Stomach smooth muscle (tissue), 2 donors: Measurements from ENCODE around the gene FIGLA.

ENCODE experiments used
- H3K27ac ChIP-seq: one replicate; pipeline ENCODE4 v1.7.0; 2013; ENCODE audit warnings: mild to moderate bottlenecking, low read length, inconsistent platforms
- H3K27me3 ChIP-seq, 2 donors: one replicate each; pipeline ENCODE4 v1.7.0; 2013; ENCODE audit warnings: low read length in 2 of 2; ENCODE audit not compliant: insufficient read depth in 2 of 2, control insufficient read depth in 1 of 2
- H3K36me3 ChIP-seq, 2 donors: one replicate each; pipeline ENCODE4 v1.7.0; 2013; ENCODE audit warnings: low read length in 2 of 2; ENCODE audit not compliant: control insufficient read depth in 2 of 2, insufficient read depth in 2 of 2
- H3K4me1 ChIP-seq: one replicate; pipeline ENCODE4 v1.7.0; 2013; ENCODE audit warnings: low read length; ENCODE audit not compliant: control insufficient read depth, insufficient read depth
- H3K4me3 ChIP-seq, 2 donors: one replicate each; pipeline ENCODE4 v1.7.0; 2013; ENCODE audit warnings: low read length in 2 of 2
- H3K9ac ChIP-seq, 2 donors: one replicate each; pipeline ENCODE4 v1.7.0; 2013; ENCODE audit warnings: low read length in 2 of 2, mild to moderate bottlenecking in 1 of 2
- H3K9me3 ChIP-seq, 2 donors: one replicate each; pipeline ENCODE4 v1.7.0; 2013; ENCODE audit warnings: low read length in 2 of 2; ENCODE audit not compliant: control insufficient read depth in 2 of 2
- donor health status: healthy.
- donor health status: Pancreatic carcinoma.

Gene FIGLA

DNA sequence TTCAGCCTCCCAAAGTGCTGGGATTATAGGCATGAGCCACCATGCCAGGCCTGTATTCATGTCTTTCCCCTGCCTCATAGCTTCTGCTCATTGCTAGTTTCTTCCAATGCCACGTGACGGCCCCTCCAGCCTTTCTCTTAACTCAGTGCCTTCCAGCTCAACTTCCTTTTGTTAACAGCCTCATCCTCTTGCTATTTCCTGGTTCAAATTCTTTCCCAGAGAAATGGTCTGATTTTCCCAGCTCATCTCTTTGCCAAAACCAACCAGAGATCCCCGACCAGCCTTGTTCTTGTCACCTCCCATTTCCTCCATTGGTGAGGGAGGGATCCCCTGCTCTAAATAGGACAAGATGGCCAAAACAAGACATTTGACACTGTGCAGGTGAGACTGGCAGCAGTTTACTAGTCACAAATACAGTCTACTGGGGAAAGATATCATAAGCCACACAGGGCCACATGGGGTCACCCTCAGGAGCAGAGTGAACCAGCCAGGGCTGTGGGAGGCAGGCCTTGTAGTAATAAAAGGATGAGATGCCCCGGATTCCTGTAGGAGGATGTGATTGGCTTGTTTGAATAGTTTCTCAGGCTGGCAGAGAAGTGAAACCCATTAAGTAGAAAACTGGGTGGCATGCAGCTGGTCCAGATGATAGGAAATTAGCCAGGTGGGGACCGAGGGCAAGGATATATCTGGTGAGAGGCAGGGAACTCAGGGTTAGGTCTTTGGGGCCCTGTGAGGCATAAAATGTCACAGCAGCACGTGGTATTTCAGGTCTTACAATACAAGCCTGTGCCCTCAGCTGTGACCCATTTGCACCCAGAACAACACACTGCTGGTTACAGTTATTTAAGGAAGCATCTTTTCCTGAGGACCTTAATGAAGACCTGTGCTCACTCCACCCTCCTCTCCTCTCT is 38.7 kb upstream of the FIGLA start:
- Histone ChIP-seq H3K9me3 (peaks cover 0 to 2% of the 10 kb centered on the region in 2 donors), H3K4me1 (no peaks in the 10 kb centered on the region), H3K4me3 (no peak overlapping the region), H3K36me3 (no peaks in the 10 kb centered on the region), H3K27me3 (no peaks in the 10 kb centered on the region), H3K9ac (no peak overlapping the region), H3K27ac (no peak overlapping the region)

- H3K4me1 ChIP-seq = no peaks in the 10 kb centered on the region
- H3K9ac ChIP-seq = no peak overlapping the region
- H3K36me3 ChIP-seq = no peaks in the 10 kb centered on the region
- no peaks in the 10 kb centered on the region for H3K27me3 ChIP-seq
- no peaks in the 10 kb centered on the region for H3K9me3 ChIP-seq
- no peak overlapping the region for H3K27ac ChIP-seq
- H3K4me3 ChIP-seq = no peak overlapping the region
Measured at GRCh38 chr2:70828115-70828514, 37.7 kb upstream of the FIGLA start.

- H3K4me1 ChIP-seq = no peaks in the 10 kb centered on the region
- no peaks in the 10 kb centered on the region for H3K27me3 ChIP-seq
- H3K9me3 ChIP-seq = no peaks in the 10 kb centered on the region
- no peaks in the 10 kb centered on the region for H3K36me3 ChIP-seq
- H3K27ac ChIP-seq = no peak overlapping the region
- no peak overlapping the region for H3K4me3 ChIP-seq
- no peak overlapping the region for H3K9ac ChIP-seq
Measured at GRCh38 chr2:70827388-70827787, 36.9 kb upstream of the FIGLA start.

DNA sequence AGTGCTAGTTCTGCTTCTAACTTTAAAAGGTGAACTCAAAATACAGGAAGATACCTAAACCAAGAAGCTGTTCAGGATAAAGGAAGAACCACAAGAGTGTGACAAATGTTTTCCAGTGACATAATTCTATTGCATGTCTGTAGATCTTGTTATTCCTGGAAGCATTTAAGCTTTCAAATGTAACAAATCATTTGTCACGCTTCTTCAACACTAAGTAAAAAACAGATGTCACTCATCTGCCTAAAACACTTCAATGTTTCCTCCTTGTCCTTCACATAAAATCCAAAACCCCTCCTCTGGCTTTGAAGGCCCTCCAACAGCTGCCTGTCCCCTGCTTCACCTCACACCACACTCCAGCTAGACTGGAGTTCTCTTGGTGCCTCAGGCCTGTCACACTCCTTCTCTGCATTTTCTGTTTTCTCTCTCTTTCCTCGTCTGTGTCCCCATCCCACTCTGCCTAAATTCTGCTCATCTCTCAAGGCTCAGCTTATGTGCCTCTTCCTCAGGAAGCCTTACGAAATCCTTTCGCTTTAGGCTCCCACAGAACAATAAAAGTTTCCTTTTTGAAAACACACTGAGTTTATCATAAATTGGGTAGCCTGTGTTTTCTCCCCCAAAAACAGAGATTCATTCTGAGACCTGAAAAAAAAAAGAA is 36.4 kb upstream of the FIGLA start:
- no peaks in the 10 kb centered on the region for H3K4me1 ChIP-seq
- H3K27ac ChIP-seq = no peak overlapping the region
- peaks cover 0 to 4% of the 10 kb centered on the region in 2 donors for H3K27me3 ChIP-seq
- H3K36me3 ChIP-seq = no peaks in the 10 kb centered on the region
- no peaks in the 10 kb centered on the region for H3K9me3 ChIP-seq
- no peak overlapping the region for H3K9ac ChIP-seq
- H3K4me3 ChIP-seq = no peak overlapping the region

DNA sequence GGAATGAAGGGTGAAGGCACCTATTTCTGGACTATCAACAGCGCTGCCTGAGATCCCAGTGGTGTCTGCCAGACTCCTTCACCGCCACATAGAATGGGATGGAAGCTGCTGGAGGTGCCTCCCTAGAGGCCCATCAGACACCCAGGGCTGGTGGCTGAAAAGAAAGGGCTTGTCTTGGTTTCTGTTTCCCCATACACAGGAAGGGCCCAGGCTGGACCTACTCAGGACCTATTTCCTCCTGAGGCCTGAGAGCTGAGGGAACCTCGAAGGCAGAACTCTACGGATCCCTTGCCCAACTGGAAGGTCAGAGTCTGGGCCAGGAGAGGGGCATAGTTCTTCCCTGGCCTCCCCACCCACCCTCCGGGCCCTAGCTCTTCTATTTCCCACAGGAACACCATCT is 32.8 kb upstream of the FIGLA start:
- Histone ChIP-seq H3K4me3 (no peak overlapping the region), H3K4me1 (no peaks in the 10 kb centered on the region), H3K27ac (no peak overlapping the region), H3K9me3 (no peaks in the 10 kb centered on the region), H3K9ac (no peak overlapping the region), H3K36me3 (no peaks in the 10 kb centered on the region), H3K27me3 (peaks cover 0 to 13% of the 10 kb centered on the region in 2 donors)

DNA sequence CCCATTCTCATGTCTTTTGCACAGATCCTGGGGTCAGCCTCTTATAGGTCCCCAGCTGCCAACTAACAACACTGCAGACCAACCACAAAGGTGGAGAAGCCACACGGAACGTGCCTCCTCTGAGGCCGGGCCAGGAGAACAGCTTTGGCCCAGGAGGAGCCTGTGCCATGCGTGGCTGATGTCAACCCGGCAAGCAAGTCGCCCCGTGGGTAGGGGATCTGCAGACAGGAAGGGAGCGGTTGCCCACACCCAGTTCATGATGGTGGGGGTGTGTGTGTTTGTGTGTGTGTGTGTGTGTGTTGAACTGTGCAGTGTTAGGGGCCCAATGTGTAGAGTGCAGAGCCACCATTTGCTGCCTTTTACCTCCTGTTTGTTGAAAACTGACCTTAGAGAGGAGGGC is 32.4 kb upstream of the FIGLA start:
- Histone ChIP-seq H3K4me1 (no peaks in the 10 kb centered on the region), H3K27ac (no peak overlapping the region), H3K9me3 (no peaks in the 10 kb centered on the region), H3K27me3 (peaks cover 0 to 13% of the 10 kb centered on the region in 2 donors), H3K36me3 (no peaks in the 10 kb centered on the region), H3K9ac (no peak overlapping the region), H3K4me3 (no peak overlapping the region)

- Histone ChIP-seq H3K27ac (no peak within 1 kb of the TSS), H3K4me1 (no peaks in the 10 kb centered on the region), H3K27me3 (peaks cover 2 to 14% of the 10 kb centered on the region in 2 donors), H3K36me3 (no peaks in the 10 kb centered on the region), H3K9me3 (no peaks in the 10 kb centered on the region), H3K4me3 (no peak within 1 kb of the TSS), H3K9ac (no peak within 1 kb of the TSS)
Measured at GRCh38 chr2:70820499-70820898, 30.1 kb upstream of the FIGLA start, which contains the start of gene CLEC4F. Gene CLEC4F, minus strand, starts transcription at chr2:70820599. Its CDS starts 76 bp downstream, at chr2:70820523.

DNA sequence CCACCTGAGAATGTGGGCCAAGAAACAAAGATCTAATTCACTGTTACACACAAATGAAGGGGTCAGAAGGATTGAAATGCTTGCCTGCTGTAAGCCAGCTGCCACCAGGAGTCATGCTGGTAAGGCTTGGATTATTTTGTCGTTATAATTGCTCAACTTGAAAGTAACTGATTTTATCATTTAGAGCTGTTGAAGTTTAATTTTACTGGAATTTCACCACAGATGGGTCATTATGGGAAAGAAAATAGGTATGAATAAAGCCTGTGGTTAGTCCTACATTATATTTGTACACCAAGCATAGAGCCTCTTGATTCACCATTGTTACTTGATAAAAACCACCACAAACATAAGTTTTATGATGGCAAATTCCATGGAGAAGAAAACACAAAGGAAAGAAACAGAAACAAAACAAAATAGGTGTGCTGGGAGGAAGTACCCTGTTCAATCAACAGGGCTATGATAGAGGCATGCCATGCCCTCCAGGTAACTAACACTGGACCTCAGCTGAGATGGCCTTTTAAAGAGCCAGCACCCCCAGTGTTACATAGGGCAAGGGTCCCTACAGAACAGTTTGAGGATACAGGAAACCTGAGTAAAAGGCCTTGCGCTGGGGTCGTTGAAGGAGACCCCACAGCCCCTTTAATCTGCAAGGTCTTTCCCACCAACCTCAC is 27.0 kb upstream of the FIGLA start:
- Histone ChIP-seq H3K36me3 (no peaks in the 10 kb centered on the region), H3K9ac (no peak overlapping the region), H3K9me3 (no peaks in the 10 kb centered on the region), H3K4me1 (no peaks in the 10 kb centered on the region), H3K4me3 (no peak overlapping the region), H3K27me3 (peaks cover 6 to 17% of the 10 kb centered on the region in 2 donors), H3K27ac (no peak overlapping the region)

- Histone ChIP-seq H3K4me1 (no peaks in the 10 kb centered on the region), H3K9me3 (no peaks in the 10 kb centered on the region), H3K9ac (no peak overlapping the region), H3K27ac (no peak overlapping the region), H3K27me3 (peaks cover 6 to 13% of the 10 kb centered on the region in 2 donors), H3K36me3 (no peaks in the 10 kb centered on the region), H3K4me3 (no peak overlapping the region)
Measured at GRCh38 chr2:70816726-70817125, 26.3 kb upstream of the FIGLA start.

DNA sequence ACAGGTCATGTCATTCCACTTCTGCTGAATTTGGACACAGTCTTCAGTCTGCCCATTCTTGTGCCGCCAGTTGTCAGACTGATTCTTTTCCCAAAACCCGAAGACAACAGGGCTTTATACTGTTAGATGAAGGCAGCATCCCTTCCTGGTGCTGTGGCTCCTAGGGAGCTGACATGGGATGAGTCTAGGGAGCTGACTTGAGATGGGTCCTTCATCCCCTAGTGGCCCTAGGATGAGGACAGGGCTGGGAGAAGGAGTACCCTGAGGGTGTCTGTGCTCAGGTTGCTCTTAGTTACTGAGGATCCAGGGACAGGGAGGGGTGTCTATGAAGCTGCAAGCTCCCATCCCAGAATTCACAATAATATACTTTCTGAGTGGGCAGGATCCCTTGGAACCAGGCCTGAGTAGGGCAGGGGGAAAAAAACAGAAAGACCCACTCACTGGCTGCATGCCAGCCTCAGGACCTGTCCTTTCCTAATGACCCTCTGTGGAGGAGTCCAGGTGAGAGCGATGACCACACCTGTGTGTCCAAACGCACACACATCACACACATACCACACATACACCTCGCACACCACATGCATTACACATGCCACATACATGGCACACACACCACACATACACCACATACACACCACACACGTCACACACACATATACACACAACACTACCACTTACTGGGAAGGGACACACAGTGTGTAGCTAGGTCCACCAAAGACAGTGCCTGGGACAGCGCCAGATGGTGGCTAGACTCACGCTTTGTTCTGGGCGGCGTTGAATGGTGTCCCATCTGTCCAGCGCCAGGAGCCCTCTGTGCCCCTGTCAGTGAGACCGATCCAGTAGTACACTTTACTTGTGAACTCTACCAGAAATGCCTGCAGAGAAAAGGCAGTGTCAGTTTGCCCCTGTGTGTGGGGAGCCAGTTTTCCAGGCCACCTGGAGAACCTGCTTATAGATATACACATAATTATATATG is 18.8 kb upstream of the FIGLA start:
- Histone ChIP-seq H3K9ac (no peak overlapping the region), H3K27me3 (no peaks in the 10 kb centered on the region), H3K36me3 (no peaks in the 10 kb centered on the region), H3K4me1 (no peaks in the 10 kb centered on the region), H3K9me3 (no peaks in the 10 kb centered on the region), H3K4me3 (no peak overlapping the region), H3K27ac (no peak overlapping the region)
